Measurements from ENCODE around the gene EIPR1.

Gene EIPR1

GRCh38 chr2:3241971-3242746 is 135.5 kb downstream of the EIPR1 start:
- Histone ChIP-seq H3K9ac (ENCODE audit: insufficient read length, low read depth) (no peak overlapping the region), H3K4me3 (ENCODE audit: insufficient read length, low read depth) (no peak overlapping the region), H3K9me3 (ENCODE audit: insufficient read depth, low read length) (peaks cover 4% of the 10 kb centered on the region; the same call in 1 of the 2 replicates), H3K4me1 (ENCODE audit: insufficient read depth, insufficient read length) (no peaks in the 10 kb centered on the region), H3K36me3 (ENCODE audit: insufficient read depth, insufficient read length, low read length) (peaks cover 3% of the 10 kb centered on the region), H3K27me3 (ENCODE audit: insufficient read depth, insufficient read length) (no peaks in the 10 kb centered on the region)
- DNase-seq (ENCODE audit: low read depth, low spot score) = no peak
- TF ChIP-seq SUZ12 (IDR thresholded peaks at IDR 0.05; ENCODE audit: extremely low read depth, insufficient read depth, insufficient read length) = no peak
- no peak for TF ChIP-seq YY1 (IDR thresholded peaks at IDR 0.05; ENCODE audit: insufficient read depth, insufficient read length)
- no peak for TF ChIP-seq ZNF274 (IDR thresholded peaks at IDR 0.05; ENCODE audit: low read depth, low read length)

GRCh38 chr2:3238951-3239841 is 138.4 kb downstream of the EIPR1 start:
- H3K4me3 ChIP-seq (ENCODE audit: insufficient read length, low read depth) = no peak overlapping the region
- no peaks in the 10 kb centered on the region for H3K4me1 ChIP-seq (ENCODE audit: insufficient read depth, insufficient read length)
- DNase-seq (ENCODE audit: low read depth, low spot score) = no peak
- no peaks in the 10 kb centered on the region for H3K27me3 ChIP-seq (ENCODE audit: insufficient read depth, insufficient read length)
- H3K9ac ChIP-seq (ENCODE audit: insufficient read length, low read depth) = no peak overlapping the region
- TF ChIP-seq YY1 (IDR thresholded peaks at IDR 0.05; ENCODE audit: insufficient read depth, insufficient read length) (no peak), ZNF274 (IDR thresholded peaks at IDR 0.05; ENCODE audit: low read depth, low read length) (no peak), SUZ12 (IDR thresholded peaks at IDR 0.05; ENCODE audit: extremely low read depth, insufficient read depth, insufficient read length) (no peak)
- H3K9me3 ChIP-seq (ENCODE audit: insufficient read depth, low read length) = no peaks in the 10 kb centered on the region
- H3K36me3 ChIP-seq (ENCODE audit: insufficient read depth, insufficient read length, low read length) = peaks cover 7% of the 10 kb centered on the region

- Histone ChIP-seq H3K4me3 (ENCODE audit: insufficient read length, low read depth) (no peak overlapping the region), H3K4me1 (ENCODE audit: insufficient read depth, insufficient read length) (no peaks in the 10 kb centered on the region), H3K9me3 (ENCODE audit: insufficient read depth, low read length) (no peaks in the 10 kb centered on the region), H3K27me3 (ENCODE audit: insufficient read depth, insufficient read length) (no peaks in the 10 kb centered on the region), H3K36me3 (ENCODE audit: insufficient read depth, insufficient read length, low read length) (peaks cover 4% of the 10 kb centered on the region), H3K9ac (ENCODE audit: insufficient read length, low read depth) (no peak overlapping the region)
- DNase-seq (ENCODE audit: low read depth, low spot score) = no peak
- TF ChIP-seq ZNF274 (IDR thresholded peaks at IDR 0.05; ENCODE audit: low read depth, low read length) = no peak
- TF ChIP-seq YY1 (IDR thresholded peaks at IDR 0.05; ENCODE audit: insufficient read depth, insufficient read length) = no peak
- TF ChIP-seq SUZ12 (IDR thresholded peaks at IDR 0.05; ENCODE audit: extremely low read depth, insufficient read depth, insufficient read length) = no peak
Observed at GRCh38 chr2:3236300-3237045, 141.1 kb downstream of the EIPR1 start.

- Histone ChIP-seq H3K9ac (ENCODE audit: insufficient read length, low read depth) (no peak overlapping the region), H3K4me3 (ENCODE audit: insufficient read length, low read depth) (no peak overlapping the region), H3K36me3 (ENCODE audit: insufficient read depth, insufficient read length, low read length) (peaks cover 4% of the 10 kb centered on the region), H3K27me3 (ENCODE audit: insufficient read depth, insufficient read length) (no peaks in the 10 kb centered on the region), H3K4me1 (ENCODE audit: insufficient read depth, insufficient read length) (no peaks in the 10 kb centered on the region), H3K9me3 (ENCODE audit: insufficient read depth, low read length) (peaks cover 16% of the 10 kb centered on the region; the same call in 1 of the 2 replicates)
- no peak for DNase-seq (ENCODE audit: low read depth, low spot score)
- TF ChIP-seq YY1 (IDR thresholded peaks at IDR 0.05; ENCODE audit: insufficient read depth, insufficient read length) (no peak), ZNF274 (IDR thresholded peaks at IDR 0.05; ENCODE audit: low read depth, low read length) (no peak), SUZ12 (IDR thresholded peaks at IDR 0.05; ENCODE audit: extremely low read depth, insufficient read depth, insufficient read length) (no peak)
Observed at GRCh38 chr2:3233877-3234276, 143.7 kb downstream of the EIPR1 start.

- TF ChIP-seq ZNF274 (IDR thresholded peaks at IDR 0.05; ENCODE audit: low read depth, low read length) (no peak), SUZ12 (IDR thresholded peaks at IDR 0.05; ENCODE audit: extremely low read depth, insufficient read depth, insufficient read length) (no peak), YY1 (IDR thresholded peaks at IDR 0.05; ENCODE audit: insufficient read depth, insufficient read length) (no peak)
- H3K4me1 ChIP-seq (ENCODE audit: insufficient read depth, insufficient read length) = no peaks in the 10 kb centered on the region
- no peak overlapping the region for H3K4me3 ChIP-seq (ENCODE audit: insufficient read length, low read depth)
- no peak overlapping the region for H3K9ac ChIP-seq (ENCODE audit: insufficient read length, low read depth)
- peaks cover 24% of the 10 kb centered on the region; the same call in 1 of the 2 replicates for H3K9me3 ChIP-seq (ENCODE audit: insufficient read depth, low read length)
- H3K27me3 ChIP-seq (ENCODE audit: insufficient read depth, insufficient read length) = no peaks in the 10 kb centered on the region
- no peak for DNase-seq (ENCODE audit: low read depth, low spot score)
- no peaks in the 10 kb centered on the region for H3K36me3 ChIP-seq (ENCODE audit: insufficient read depth, insufficient read length, low read length)
Observed at GRCh38 chr2:3229221-3229620, 148.4 kb downstream of the EIPR1 start.

- TF ChIP-seq YY1 (IDR thresholded peaks at IDR 0.05; ENCODE audit: insufficient read depth, insufficient read length) (no peak), ZNF274 (IDR thresholded peaks at IDR 0.05; ENCODE audit: low read depth, low read length) (no peak), SUZ12 (IDR thresholded peaks at IDR 0.05; ENCODE audit: extremely low read depth, insufficient read depth, insufficient read length) (no peak)
- no peaks in the 10 kb centered on the region for H3K36me3 ChIP-seq (ENCODE audit: insufficient read depth, insufficient read length, low read length)
- no peaks in the 10 kb centered on the region for H3K27me3 ChIP-seq (ENCODE audit: insufficient read depth, insufficient read length)
- H3K4me3 ChIP-seq (ENCODE audit: insufficient read length, low read depth) = no peak overlapping the region
- peaks cover 25% of the 10 kb centered on the region; the same call in 1 of the 2 replicates for H3K9me3 ChIP-seq (ENCODE audit: insufficient read depth, low read length)
- no peak for DNase-seq (ENCODE audit: low read depth, low spot score)
- no peaks in the 10 kb centered on the region for H3K4me1 ChIP-seq (ENCODE audit: insufficient read depth, insufficient read length)
- no peak overlapping the region for H3K9ac ChIP-seq (ENCODE audit: insufficient read length, low read depth)
Observed at GRCh38 chr2:3224681-3225080, 152.9 kb downstream of the EIPR1 start.
